ENCODE results near the gene LLGL2. TPM values are rescaled to one million over a fixed set of nuclear protein-coding genes. Genes with fewer than 3 reads are reported as not detected.

The LLGL2 gene
- total RNA-seq, 2 donors from 2014 or later = 401 to 497 TPM

- TF ChIP-seq CTCF (IDR thresholded peaks at IDR 0.05) = peak; percentile 90
- H3K4me3 ChIP-seq = peak within 1 kb of the TSS; percentile 94
- H3K27ac ChIP-seq = peak within 1 kb of the TSS; percentile 70
- H3K9ac ChIP-seq (ENCODE audit: low read depth in 2 of 2, low read length in 2 of 2) = peak within 1 kb of the TSS; percentile 80 to 90
- no peaks in the 10 kb centered on the region for H3K27me3 ChIP-seq
- no peaks in the 10 kb centered on the region for H3K36me3 ChIP-seq
- peaks cover 23% of the 10 kb centered on the region for H3K4me1 ChIP-seq
- H3K9me3 ChIP-seq = no peaks in the 10 kb centered on the region
- intact Hi-C loops (cut with DNase I) = no loop called here
- peak; percentile 97 for DNase-seq
Observed at GRCh38 chr17:75515496-75516254, 9.8 kb upstream of the LLGL2 start, which contains the start of gene CASKIN2. CASKIN2 (minus strand) TSS chr17:75515537; CDS start chr17:75513804, 1,733 bp downstream.

GRCh38 chr17:75516255-75516618 is 9.3 kb upstream of the LLGL2 start, which contains the start of gene TSEN54:
TSEN54 (plus strand) TSS chr17:75516528; CDS start chr17:75516561, 33 bp downstream.
- Histone ChIP-seq H3K9ac (ENCODE audit: low read depth in 2 of 2, low read length in 2 of 2) (peak within 1 kb of the TSS; percentile 87 to 90), H3K36me3 (no peaks in the 10 kb centered on the region), H3K4me3 (peak within 1 kb of the TSS; percentile 94), H3K4me1 (peaks cover 23% of the 10 kb centered on the region), H3K27ac (peak within 1 kb of the TSS; percentile 78), H3K9me3 (no peaks in the 10 kb centered on the region), H3K27me3 (no peaks in the 10 kb centered on the region)
- TF ChIP-seq CTCF (IDR thresholded peaks at IDR 0.05) = no peak
- intact Hi-C loops (cut with DNase I) = no loop called here
- DNase-seq = peak; percentile 96

DNA sequence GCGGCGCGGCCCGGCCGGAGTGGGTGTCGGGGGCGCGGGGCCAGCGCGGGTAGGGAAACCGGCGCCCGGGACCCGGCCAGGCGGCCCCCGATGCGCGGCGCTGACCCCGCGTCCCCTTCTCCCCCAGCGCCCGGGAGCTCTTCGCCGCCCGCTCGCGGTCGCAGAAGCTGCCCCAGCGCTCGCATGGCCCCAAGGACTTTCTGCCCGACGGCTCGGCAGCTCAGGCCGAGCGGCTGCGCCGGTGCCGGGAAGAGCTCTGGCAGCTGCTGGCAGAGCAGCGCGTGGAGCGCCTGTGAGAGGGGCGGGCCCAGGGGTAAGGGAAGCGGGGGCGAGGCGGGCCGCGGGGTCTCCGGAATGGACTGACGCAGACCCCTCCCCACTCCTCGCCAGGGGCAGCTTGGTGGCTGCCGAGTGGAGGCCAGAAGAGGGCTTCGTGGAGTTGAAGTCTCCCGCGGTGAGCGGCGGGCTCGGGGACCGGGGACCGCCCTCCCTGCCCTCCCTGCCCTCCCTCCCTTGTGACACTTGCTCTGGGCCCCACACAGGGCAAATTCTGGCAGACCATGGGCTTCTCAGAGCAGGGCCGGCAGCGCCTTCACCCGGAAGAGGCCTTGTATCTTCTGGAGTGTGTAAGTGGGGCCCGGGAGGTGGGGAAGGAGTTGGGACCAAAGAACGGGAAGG is 8.7 kb upstream of the LLGL2 start:
- H3K9ac ChIP-seq (ENCODE audit: low read depth in 2 of 2, low read length in 2 of 2) = peak overlapping the region; percentile 70 to 87
- DNase-seq = no peak
- no peaks in the 10 kb centered on the region for H3K36me3 ChIP-seq
- intact Hi-C loops (cut with DNase I) = no loop called here
- TF ChIP-seq CTCF (IDR thresholded peaks at IDR 0.05) = no peak
- H3K27me3 ChIP-seq = no peaks in the 10 kb centered on the region
- peaks cover 21% of the 10 kb centered on the region for H3K4me1 ChIP-seq
- H3K9me3 ChIP-seq = no peaks in the 10 kb centered on the region
- H3K4me3 ChIP-seq = peak overlapping the region; percentile 94
- peak overlapping the region; percentile 78 for H3K27ac ChIP-seq

DNA sequence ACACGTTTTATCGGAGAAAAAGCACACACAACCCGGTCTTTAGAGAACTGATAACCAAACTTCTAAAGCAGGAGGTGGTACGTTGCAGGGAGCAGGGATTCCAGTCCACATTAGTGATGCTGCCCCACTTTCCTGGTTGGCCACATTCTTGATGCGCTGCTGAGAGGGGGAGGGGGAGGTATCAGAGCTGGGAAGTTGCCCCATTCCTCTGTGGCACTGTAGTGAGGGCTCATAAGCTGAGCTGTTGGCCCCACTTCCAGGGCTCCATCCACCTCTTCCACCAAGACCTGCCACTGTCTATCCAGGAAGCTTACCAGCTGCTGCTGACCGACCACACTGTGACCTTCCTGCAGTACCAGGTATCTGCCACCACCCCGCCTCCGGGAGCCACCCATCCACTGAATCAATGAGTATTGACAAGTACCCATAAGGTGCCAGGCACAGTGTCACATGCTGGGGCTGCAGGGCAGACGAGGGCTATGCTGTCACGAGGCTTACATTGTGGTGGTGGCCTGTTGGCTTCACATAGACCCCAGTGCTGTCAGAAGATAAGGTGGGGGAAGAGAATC is 8.1 kb upstream of the LLGL2 start:
- intact Hi-C loops (cut with DNase I) = no loop called here
- Histone ChIP-seq H3K4me3 (peak overlapping the region; percentile 94), H3K27me3 (no peaks in the 10 kb centered on the region), H3K27ac (peak overlapping the region; percentile 78), H3K4me1 (peaks cover 15% of the 10 kb centered on the region), H3K9me3 (no peaks in the 10 kb centered on the region), H3K36me3 (no peaks in the 10 kb centered on the region), H3K9ac (ENCODE audit: low read depth in 2 of 2, low read length in 2 of 2) (peak overlapping the region; percentile 70 to 87)
- TF ChIP-seq CTCF (IDR thresholded peaks at IDR 0.05) = no peak
- peak; percentile 61 for DNase-seq

DNA sequence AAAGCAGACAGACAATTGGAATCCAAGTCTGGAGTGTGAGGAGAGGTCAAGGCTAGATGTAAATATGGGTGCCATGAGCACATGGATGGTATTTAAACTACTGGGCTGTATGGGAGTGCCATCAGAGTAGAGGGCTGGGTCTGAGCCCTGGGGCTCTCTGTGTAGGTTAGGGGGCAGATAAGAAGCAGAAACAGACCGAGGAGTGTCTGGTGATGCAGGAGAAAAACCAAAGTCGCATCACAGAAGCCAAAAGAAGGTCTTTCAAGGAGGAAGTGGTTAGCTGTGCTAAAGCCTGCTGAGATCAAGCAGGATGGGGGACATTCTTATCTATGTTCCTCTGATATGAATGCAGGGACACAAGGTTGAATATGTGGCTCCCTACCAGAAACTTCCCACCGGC is 7.3 kb upstream of the LLGL2 start:
- no peak for TF ChIP-seq CTCF (IDR thresholded peaks at IDR 0.05)
- H3K9ac ChIP-seq (ENCODE audit: low read depth in 2 of 2, low read length in 2 of 2) = peak overlapping the region in 1 of 2 donors; percentile 4
- no peak overlapping the region for H3K27ac ChIP-seq
- no peak for DNase-seq
- no peaks in the 10 kb centered on the region for H3K9me3 ChIP-seq
- no peak overlapping the region for H3K4me3 ChIP-seq
- peaks cover 11% of the 10 kb centered on the region for H3K4me1 ChIP-seq
- intact Hi-C loops (cut with DNase I) = no loop called here
- H3K36me3 ChIP-seq = no peaks in the 10 kb centered on the region
- H3K27me3 ChIP-seq = no peaks in the 10 kb centered on the region
